Glomerular visceral epithelial cell (primary cell): ENCODE data around the gene TOP2A.
A peak's percentile ranks its signal among the peaks of the same experiment; 100 is the strongest.
"Not testable (repeated sequence)": the region's sequence is repeated elsewhere in the genome, so short reads cannot be mapped to it uniquely, and the experiment has no call there.

Source experiments
- DNase-seq: peaks from one replicate; pipeline ENCODE4 v3.0.0-alpha.2; 2016; ENCODE audit errors: extremely low spot score

The TOP2A gene

DNA sequence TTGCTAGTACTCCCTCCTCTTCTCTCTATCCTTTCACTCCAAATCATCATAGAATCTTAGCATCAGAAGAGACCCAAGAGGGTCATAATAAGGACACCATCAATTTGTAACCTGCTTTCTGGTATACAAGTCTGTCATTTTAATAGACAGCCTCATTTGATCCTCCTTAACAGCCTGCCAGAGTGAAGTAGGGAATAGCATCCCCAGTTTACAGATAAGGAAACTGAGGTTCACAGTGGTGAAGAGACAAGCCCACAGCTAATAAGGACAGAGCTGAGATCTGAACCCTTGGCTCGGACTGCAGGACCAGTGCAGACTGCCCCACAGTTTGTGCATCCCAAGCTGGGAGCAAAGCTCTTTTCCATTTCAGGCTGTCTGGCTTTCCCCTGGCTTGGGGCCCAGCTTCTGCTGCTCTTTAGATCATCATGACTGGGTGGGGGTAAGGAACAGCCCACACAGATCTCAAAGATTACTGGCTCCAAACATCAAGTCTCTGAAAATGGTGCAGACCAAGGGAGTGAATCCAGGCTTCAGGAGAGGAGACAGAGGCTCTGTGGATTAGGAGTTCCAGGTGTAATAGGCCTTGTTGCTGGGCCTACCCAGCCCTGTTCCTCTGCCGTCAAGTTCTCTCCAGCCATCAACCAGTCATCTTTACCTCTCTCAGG lies 15.3 kb upstream of the TOP2A start:
- DNase-seq: no peak

DNA sequence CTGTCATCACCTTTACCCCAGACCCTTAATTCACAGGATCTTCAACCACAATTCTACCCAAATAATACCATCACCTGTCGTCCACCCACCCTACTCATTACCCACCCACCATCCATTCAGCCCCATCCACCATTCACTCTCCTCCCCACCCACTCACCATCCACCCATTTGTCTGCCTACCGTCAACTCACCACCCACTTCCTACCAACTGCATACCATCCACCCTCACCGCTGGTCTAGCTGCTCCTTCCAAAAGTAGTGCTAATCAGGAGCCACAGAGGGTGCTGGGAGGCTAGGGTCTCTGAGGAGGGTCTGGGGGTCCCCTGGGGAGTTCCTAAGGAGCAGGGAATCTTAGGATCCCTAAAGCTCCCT lies 13.5 kb upstream of the TOP2A start:
- DNase-seq: no peak

GRCh38 chr17:40430272-40431230 lies 12.9 kb upstream of the TOP2A start:
- DNase-seq: no peak

DNA sequence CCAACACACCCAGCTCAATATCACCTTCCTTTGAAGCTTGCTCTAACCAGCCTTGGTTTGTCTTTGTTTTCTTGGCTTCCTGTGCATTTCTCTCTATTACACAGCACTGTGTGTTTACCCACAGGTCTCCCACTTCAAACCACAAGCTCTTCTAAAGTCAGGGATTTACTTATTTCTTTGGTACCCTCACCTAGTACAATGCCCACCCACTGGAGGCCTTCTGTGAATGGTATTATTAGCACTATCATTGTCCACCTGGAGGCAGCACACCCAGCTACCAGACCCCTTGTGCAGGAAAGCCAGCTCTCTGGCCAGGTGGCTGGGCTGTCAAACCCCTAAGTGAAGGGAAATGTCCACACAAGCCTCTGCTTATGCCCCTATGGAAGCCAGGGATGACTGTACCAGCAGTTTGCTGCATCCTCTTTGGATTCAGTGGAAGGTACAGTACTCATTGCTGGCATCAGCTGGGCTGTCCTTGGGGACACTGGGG lies 9.4 kb upstream of the TOP2A start:
- no peak for DNase-seq

DNA sequence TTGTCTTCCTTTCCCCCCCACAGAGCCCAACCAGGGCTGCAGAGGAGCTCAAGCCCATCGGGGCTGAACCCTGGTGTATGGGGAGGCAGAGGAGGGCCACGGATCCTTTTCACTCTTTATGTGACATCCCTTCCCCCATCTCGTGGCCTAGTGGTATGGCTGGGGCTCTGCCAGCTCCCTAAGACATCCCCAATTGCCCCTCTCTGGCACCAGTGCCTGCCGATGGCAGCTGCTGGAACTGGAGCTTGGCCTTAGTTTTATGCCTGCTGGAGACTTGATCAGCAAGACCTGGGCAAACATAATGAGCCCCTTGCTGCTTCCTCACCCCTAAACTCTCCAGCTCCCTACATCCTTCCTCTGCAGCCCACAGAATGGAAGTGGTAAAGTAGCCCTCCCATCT lies 8.0 kb upstream of the TOP2A start:
- DNase-seq: no peak

GRCh38 chr17:40422990-40423633 lies 5.4 kb upstream of the TOP2A start:
- no peak for DNase-seq

DNA sequence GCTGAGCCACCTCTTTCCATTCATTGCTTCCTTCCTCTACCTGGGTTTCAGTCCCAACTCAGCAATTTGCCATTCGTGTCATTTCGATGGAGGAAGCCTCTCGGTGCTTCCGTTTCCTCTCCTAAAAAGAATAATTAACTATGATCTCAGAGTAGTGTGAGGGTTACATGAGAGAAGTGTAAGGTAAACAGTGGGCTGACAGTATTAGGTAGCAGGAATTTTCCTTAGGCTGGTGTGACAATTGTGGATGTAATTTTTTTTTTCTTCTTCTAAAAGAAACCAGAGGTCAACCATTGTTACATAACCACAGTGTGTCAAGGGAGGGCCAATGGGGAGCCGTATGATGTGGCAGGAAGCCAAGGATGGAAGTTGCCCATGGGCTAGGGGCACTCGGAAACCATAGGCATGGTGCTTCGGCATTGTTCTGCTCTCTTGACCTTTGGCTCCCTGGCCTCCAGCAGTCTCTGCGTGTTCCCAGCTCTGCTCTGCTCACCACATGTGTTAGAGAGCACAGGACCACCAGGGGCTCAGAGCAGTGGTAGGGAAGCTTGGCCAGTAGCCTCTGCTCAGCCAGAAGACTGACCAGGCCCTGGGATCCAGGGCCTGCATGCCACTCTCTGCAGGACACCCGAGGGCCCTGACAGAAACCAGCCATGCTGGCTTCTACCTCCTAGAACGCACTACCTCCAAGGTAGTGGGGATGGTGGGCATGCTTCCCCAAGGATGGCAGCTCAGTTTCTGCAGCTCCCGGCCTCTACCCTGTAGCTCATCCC lies 2.0 kb upstream of the TOP2A start:
- peak; percentile 32 for DNase-seq

DNA sequence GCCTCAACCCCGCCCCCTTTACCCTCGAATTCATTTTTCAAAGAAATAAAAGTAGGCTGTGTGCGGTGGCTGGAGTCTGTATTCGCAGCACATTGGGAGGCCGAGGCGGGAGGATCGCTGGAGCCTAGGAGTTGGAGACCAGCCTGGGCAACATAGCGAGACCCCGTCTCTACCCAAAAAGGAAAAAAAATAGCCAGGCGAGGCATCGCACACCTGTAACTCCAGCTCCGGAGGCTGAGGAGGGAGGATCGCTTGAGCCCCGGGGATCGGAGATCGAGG lies 671 bp upstream of the TOP2A start:
- DNase-seq: no peak

DNA sequence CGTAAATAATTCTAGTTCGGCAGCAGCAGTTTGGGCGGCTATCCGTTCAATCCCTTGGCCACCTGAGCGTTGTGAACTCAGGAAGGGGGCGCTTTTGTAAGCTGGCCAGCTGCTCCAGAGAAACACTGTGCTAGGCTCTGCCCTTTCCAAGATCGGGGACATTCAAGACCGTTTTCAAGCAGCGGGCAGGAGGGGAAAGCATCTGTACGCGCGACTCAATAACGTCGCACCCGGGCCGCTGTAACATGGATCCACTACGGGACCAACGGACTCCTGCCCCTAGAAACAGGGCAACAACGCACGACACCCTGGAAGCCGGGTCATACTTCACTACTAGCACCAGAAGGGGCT lies 463 bp downstream of the TOP2A start:
- DNase-seq: no peak

DNA sequence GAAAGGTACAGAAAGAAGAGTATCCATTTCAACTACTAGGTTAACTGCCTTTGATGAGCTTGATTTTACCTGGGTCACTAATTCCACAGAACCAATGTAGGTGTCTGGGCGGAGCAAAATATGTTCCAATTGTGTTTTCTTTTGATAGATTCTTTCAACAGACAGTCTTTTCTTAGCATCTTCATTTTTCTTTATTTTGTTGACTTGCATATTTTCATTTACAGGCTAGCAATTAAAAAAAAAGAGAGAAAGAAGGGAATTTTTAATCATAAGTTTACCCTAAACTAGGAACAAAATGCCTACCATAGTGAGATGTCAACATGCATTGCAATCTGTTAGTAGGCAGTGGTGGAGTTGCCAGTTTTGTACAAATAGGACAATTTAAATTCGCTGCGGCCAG lies 1.0 kb downstream of the TOP2A start:
- no peak for DNase-seq

DNA sequence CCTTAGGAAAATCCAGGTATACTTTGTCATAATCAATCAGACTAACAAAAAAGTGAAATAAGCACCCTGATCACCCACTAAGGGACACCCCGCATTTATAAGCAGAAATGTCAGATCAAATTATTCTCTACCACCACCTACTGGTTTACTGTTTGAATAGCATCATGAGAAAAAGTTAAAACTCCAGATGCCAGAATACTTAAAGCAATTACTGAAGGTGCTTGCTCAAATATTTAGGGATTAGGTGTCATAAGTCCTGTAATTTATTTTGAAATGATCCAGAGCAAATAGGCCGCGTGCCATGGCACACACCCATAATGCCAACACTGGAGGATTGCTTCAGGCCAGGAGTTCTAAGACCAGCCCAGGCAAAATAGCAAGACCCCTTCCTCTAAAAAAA lies 2.3 kb downstream of the TOP2A start:
- peak; percentile 38 for DNase-seq

DNA sequence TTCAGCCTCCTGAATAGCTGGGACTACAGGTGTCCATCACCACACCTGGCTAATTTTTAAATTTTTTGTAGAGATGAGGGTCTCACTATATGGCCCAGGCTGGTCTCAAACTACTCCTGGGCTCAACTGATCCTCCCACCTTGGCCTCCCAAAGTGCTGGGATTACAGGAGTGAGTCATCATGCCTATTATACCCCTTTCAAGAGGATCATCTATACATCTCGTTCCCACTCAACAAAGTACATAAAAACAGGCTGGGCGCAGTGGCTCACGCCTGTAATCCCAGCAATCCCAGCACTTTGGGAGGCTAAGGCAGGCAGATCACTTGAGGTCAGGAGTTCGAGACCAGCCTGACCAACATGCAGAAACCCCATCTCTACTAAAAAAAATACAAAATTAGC lies 3.4 kb downstream of the TOP2A start:
- not testable (repeated sequence) for DNase-seq

GRCh38 chr17:40412880-40413279 lies 4.8 kb downstream of the TOP2A start:
- DNase-seq: no peak

DNA sequence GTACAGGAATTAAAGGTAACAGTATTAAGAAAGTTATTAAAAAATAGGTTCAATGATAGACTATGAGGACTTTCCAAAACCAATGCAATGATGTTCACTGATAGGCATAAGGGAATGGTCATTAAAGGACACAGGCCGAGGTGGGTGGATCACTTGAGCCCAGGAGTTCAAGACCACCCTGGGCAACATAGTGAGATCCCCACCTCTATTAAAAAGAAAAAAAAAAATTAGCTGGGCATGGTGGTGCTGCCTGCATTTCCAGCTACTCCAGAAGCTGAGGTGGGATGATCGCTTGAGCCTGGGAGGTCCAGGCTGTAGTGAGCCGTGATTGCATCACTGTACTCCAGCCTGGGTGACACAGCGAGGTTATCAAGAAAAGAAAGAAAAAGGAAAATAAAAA lies 5.9 kb downstream of the TOP2A start:
- DNase-seq: no peak

DNA sequence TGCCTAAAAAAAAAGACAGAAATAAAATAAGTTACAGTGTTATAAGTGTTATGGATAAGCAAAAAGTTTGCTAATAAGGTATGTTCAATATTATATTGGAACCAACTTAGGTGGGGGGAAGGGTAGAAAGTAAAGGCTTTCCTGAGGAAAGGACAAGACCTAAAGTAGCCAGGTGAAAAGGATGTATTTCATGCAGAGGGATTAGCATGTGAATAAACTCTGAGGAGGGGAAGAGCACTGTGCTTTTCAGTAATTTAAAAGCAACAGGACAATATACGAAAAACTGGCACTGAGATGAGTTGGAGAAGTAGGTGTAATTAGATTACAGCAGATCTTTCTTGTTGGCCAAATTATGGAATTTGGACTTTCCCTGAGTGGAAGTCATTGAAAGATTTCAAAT lies 7.6 kb downstream of the TOP2A start:
- DNase-seq: no peak

- not testable (repeated sequence) for DNase-seq
Measured at GRCh38 chr17:40409540-40409939, 8.2 kb downstream of the TOP2A start.

- DNase-seq: no peak
Measured at GRCh38 chr17:40407460-40407859, 10.2 kb downstream of the TOP2A start.

GRCh38 chr17:40404003-40404402 lies 13.7 kb downstream of the TOP2A start:
- no peak for DNase-seq

- DNase-seq: no peak
Measured at GRCh38 chr17:40402668-40403067, 15.0 kb downstream of the TOP2A start.

DNA sequence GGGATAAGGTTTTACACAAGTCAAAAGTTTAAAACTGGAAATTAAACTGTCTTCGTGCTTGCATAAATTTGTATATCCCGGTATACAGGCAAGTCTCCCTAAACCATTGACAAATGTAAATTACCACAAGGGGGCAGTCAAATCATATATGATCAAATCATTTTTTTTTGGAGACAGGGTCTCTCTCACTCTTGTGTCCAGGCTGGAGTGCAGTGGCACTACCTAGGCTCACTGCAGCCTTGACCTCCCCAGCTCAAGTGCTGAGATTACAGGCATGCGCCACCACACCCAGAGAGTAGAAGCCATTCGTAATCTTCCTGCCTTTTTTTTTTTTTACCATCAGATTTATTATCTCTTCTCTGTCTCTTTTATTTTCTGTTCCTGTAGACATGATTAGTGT lies 18.5 kb downstream of the TOP2A start:
- DNase-seq: peak; percentile 51

GRCh38 chr17:40386555-40386954 lies 31.1 kb downstream of the TOP2A start:
- not testable (repeated sequence) for DNase-seq

GRCh38 chr17:40382251-40382650 lies 35.4 kb downstream of the TOP2A start:
- DNase-seq: no peak
